SU-DHL-6 (cell line): ENCODE data around the gene GRM7.

Experiments
- H2AFZ ChIP-seq: fragments of 200-600 bp; sonication (generic); 2 replicates; pipeline ENCODE4 v1.6.1; 2014; ENCODE audit warnings: low read depth, mild to moderate bottlenecking, moderate library complexity, mixed read lengths, antibody characterized with exemption, low read length; ENCODE audit not compliant: severe bottlenecking
- H3F3A ChIP-seq: fragments of 200-600 bp; shearing (Covaris generic); 2 replicates; pipeline ENCODE4 v1.6.0; 2016; ENCODE audit warnings: antibody characterized with exemption, mild to moderate bottlenecking; ENCODE audit not compliant: insufficient read depth
- H3K27ac ChIP-seq: fragments of 200-600 bp; sonication (generic); 2 replicates; pipeline ENCODE4 v1.5.1; 2016; ENCODE audit warnings: low read depth, mild to moderate bottlenecking, low read length, moderate library complexity, mixed read lengths
- H3K27me3 ChIP-seq: fragments of 200-600 bp; sonication (generic), shearing (Covaris generic); 2 replicates; pipeline ENCODE4 v1.6.0; 2014; ENCODE audit warnings: mild to moderate bottlenecking, low read length
- H3K36me3 ChIP-seq: fragments of 200-600 bp; sonication (generic); 2 replicates; pipeline ENCODE4 v1.6.1; 2014; ENCODE audit warnings: mild to moderate bottlenecking, low read length, mixed read lengths
- H3K4me2 ChIP-seq: fragments of 300-600, 200-600 bp; shearing (Covaris generic), sonication (generic); 2 replicates; pipeline ENCODE4 v1.6.0; 2014; ENCODE audit warnings: low read length, low read depth, mild to moderate bottlenecking; ENCODE audit not compliant: poor library complexity, severe bottlenecking
- H3K4me3 ChIP-seq: fragments of 200-600 bp; sonication (generic); 2 replicates; pipeline ENCODE4 v1.5.1; 2014; ENCODE audit warnings: antibody characterized with exemption, low read length, mild to moderate bottlenecking, mixed read lengths; ENCODE audit not compliant: insufficient read depth, poor library complexity, severe bottlenecking
- H3K79me2 ChIP-seq: fragments of 200-600 bp; sonication (generic); 2 replicates; pipeline ENCODE4 v1.6.1; 2014; ENCODE audit warnings: mild to moderate bottlenecking, low read length, moderate library complexity; ENCODE audit not compliant: insufficient read depth
- H3K9ac ChIP-seq: fragments of 200-600 bp; sonication (generic); 2 replicates; pipeline ENCODE4 v1.7.0; 2014; ENCODE audit warnings: mild to moderate bottlenecking, low read length
- H3K9me2 ChIP-seq: fragments of 200-600 bp; sonication (generic); replicated peaks from 2 replicates; pipeline ENCODE4 v1.6.1; 2014; ENCODE audit warnings: low read length; ENCODE audit not compliant: insufficient read depth
- H3K9me3 ChIP-seq: fragments of 200-600 bp; sonication (generic); 2 replicates; pipeline ENCODE4 v1.6.1; 2014; ENCODE audit warnings: low read length, mixed read lengths; ENCODE audit not compliant: insufficient read depth
- H4K20me1 ChIP-seq: fragments of 200-600 bp; sonication (generic); 2 replicates; pipeline ENCODE4 v1.6.1; 2014; ENCODE audit warnings: low read depth, mild to moderate bottlenecking, antibody characterized with exemption, low read length, moderate library complexity, mixed read lengths
- EZH2phosphoT487 ChIP-seq: fragments of 200-600 bp; sonication (generic), shearing (Covaris generic); conservative IDR thresholded peaks from 2 replicates; pipeline ENCODE4 v1.6.1; 2018; ENCODE audit warnings: mild to moderate bottlenecking, antibody characterized with exemption, low read length, moderate library complexity, mixed read lengths
- TF ChIP-seq, protein P1 (sequence below): fragments of 200-600 bp; sonication (generic); IDR thresholded peaks from one replicate; pipeline ENCODE4 v1.5.1; 2017; ENCODE audit warnings: antibody characterized with exemption, mild to moderate bottlenecking, low read length, moderate library complexity; ENCODE audit not compliant: insufficient read depth, poor library complexity, severe bottlenecking

GRM7 gene

DNA sequence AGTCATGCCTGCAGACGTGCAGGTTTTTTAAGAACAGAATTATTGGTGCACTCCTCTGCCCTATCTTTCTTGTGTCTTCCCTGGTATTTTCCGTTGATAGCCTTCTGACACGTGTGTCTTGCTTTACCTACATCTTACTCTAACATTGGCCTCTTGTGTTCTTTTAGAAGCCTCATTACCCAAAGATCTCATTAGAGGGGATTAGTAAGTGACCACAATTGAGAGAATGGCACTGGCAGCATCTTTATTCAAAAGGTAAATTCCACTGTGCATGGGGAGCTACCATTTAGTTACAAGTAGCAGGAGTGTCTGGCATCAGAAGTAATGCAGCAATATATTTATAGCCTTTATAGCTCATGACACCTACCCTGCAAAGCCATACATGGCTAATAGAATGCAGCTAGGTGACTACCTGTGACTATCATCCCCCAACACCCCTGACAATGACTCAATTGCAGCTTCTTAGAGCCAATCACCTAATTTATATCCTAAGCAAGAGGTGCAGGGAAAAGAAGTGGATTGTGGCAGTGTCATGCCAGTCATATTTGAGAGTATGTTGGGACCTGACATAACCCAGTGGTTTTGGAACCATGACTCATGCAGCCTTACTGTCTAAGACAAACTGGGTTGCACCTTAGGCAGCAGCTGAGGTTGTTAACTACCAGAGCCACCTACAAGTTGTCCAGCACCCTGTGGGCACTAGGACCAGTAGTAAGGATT, 164.8 kb downstream of the GRM7 start:
- Histone ChIP-seq H3K9me3 (no peaks in the 10 kb centered on the region), H3K36me3 (no peaks in the 10 kb centered on the region), H2AFZ (no peak overlapping the region), H3K4me2 (no peak overlapping the region), H3K9me2 (no peaks in the 10 kb centered on the region), H3K4me3 (no peak overlapping the region), H3K27ac (no peak overlapping the region), H3K79me2 (no peaks in the 10 kb centered on the region), H3K27me3 (no peaks in the 10 kb centered on the region), H4K20me1 (no peaks in the 10 kb centered on the region), H3K9ac (no peak overlapping the region), H3F3A (no peaks in the 10 kb centered on the region)
- TF ChIP-seq, protein P1, sequence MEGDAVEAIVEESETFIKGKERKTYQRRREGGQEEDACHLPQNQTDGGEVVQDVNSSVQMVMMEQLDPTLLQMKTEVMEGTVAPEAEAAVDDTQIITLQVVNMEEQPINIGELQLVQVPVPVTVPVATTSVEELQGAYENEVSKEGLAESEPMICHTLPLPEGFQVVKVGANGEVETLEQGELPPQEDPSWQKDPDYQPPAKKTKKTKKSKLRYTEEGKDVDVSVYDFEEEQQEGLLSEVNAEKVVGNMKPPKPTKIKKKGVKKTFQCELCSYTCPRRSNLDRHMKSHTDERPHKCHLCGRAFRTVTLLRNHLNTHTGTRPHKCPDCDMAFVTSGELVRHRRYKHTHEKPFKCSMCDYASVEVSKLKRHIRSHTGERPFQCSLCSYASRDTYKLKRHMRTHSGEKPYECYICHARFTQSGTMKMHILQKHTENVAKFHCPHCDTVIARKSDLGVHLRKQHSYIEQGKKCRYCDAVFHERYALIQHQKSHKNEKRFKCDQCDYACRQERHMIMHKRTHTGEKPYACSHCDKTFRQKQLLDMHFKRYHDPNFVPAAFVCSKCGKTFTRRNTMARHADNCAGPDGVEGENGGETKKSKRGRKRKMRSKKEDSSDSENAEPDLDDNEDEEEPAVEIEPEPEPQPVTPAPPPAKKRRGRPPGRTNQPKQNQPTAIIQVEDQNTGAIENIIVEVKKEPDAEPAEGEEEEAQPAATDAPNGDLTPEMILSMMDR, result no peak
- TF ChIP-seq EZH2phosphoT487, result no peak

DNA sequence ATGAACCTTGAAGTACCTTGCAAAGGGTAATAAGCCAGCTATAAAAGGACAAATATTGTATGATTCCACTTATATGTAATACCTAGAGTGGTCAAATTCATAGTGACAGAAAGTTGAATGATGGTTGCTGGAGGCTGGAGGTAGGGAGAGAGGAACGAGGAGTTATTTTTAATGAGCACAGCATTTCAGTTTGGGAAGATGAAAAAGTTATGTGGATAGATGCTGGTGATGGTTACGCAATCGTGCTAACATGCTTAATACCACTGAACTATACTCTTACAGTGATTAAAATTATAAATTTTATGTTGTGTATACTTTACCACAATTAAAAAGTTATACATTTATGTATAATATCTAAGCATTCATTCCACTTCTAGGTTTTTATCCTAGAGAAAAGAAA, 168.6 kb downstream of the GRM7 start:
- TF ChIP-seq, protein P1, result no peak
- TF ChIP-seq EZH2phosphoT487, result no peak
- no peak overlapping the region for H3K4me3 ChIP-seq
- H2AFZ ChIP-seq, result no peak overlapping the region

DNA sequence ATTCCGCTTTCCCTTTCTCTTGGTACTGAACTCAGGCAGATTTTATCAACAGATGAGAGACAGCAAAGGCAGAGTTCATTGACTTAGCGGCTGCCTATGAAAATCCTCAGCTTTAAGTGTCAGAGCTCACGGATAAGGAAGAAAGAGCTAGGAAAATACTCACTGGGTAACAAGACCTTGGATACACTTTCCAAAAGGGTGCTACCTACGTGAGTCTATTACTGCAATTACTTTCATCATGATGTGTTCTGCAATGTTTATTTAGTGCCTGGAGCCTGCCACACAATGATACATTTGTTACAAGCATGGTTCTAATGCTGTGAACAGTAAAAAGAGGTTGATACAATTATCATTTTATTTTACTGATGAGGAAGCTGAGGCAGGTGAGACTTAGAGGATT, 177.5 kb downstream of the GRM7 start:
- Histone ChIP-seq H3K9ac (no peak overlapping the region), H3K4me3 (no peak overlapping the region)

More for the DNA sequence above, 168.6 kb downstream of the GRM7 start:
- no peaks in the 10 kb centered on the region for H3K9me2 ChIP-seq
- H3K4me2 ChIP-seq, result no peak overlapping the region
- H3F3A ChIP-seq, result no peaks in the 10 kb centered on the region
- H3K27me3 ChIP-seq, result no peaks in the 10 kb centered on the region
- no peaks in the 10 kb centered on the region for H3K79me2 ChIP-seq
- H3K9ac ChIP-seq, result no peak overlapping the region
- H3K9me3 ChIP-seq, result no peaks in the 10 kb centered on the region
- H3K36me3 ChIP-seq, result no peaks in the 10 kb centered on the region
- H3K27ac ChIP-seq, result no peak overlapping the region
- H4K20me1 ChIP-seq, result no peaks in the 10 kb centered on the region

More for the DNA sequence above, 177.5 kb downstream of the GRM7 start:
- Histone ChIP-seq H3K9me2 (no peaks in the 10 kb centered on the region), H4K20me1 (no peaks in the 10 kb centered on the region), H3K79me2 (no peaks in the 10 kb centered on the region), H3K36me3 (no peaks in the 10 kb centered on the region), H2AFZ (no peak overlapping the region), H3K27me3 (no peaks in the 10 kb centered on the region), H3K9me3 (no peaks in the 10 kb centered on the region), H3K27ac (no peak overlapping the region), H3K4me2 (no peak overlapping the region), H3F3A (no peaks in the 10 kb centered on the region)
- TF ChIP-seq, protein P1, result no peak
- no peak for TF ChIP-seq EZH2phosphoT487
